ENCODE data around the gene LRFN3.

DNA sequence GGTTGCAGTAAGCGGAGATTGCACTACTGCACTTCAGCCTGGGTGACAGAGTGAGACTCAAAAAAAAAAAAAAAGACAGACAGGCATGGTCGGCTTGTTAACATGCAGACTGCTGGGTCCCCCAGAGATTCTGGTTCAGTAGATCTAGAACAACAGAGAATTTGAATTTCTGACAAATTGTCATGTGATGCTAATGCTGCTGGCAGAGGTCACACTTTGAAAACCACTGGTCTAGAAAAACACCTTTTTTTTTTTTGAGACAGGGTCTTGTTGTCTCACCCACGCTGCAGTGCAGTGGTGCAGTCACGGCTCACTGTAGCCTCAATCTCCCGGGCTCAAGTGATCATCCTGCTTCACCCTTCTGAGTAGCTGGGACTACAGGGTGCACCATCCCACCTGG lies 7.7 kb upstream of the LRFN3 start:
- TF ChIP-seq, protein P1, sequence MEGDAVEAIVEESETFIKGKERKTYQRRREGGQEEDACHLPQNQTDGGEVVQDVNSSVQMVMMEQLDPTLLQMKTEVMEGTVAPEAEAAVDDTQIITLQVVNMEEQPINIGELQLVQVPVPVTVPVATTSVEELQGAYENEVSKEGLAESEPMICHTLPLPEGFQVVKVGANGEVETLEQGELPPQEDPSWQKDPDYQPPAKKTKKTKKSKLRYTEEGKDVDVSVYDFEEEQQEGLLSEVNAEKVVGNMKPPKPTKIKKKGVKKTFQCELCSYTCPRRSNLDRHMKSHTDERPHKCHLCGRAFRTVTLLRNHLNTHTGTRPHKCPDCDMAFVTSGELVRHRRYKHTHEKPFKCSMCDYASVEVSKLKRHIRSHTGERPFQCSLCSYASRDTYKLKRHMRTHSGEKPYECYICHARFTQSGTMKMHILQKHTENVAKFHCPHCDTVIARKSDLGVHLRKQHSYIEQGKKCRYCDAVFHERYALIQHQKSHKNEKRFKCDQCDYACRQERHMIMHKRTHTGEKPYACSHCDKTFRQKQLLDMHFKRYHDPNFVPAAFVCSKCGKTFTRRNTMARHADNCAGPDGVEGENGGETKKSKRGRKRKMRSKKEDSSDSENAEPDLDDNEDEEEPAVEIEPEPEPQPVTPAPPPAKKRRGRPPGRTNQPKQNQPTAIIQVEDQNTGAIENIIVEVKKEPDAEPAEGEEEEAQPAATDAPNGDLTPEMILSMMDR (IDR thresholded peaks at IDR 0.05; ENCODE audit: low read length): no peak
- no peak for TF ChIP-seq EZH2 (optimal IDR thresholded peaks at IDR 0.05; ENCODE audit: low read depth, low read length)
- TF ChIP-seq EZH2phosphoT487 (IDR thresholded peaks at IDR 0.05; ENCODE audit: low read length): no peak
